Inflammatory macrophage (primary cell): ENCODE measurements around the gene TAF4.
"Not testable (repeated sequence)": the region's sequence is repeated elsewhere in the genome, so short reads cannot be mapped to it uniquely, and the experiment has no call there.

Experiments used
- DNase-seq, 2 donors: peaks; one replicate each; pipeline ENCODE4 v3.0.0-alpha.2; 2020 to 2022

Gene TAF4

DNA sequence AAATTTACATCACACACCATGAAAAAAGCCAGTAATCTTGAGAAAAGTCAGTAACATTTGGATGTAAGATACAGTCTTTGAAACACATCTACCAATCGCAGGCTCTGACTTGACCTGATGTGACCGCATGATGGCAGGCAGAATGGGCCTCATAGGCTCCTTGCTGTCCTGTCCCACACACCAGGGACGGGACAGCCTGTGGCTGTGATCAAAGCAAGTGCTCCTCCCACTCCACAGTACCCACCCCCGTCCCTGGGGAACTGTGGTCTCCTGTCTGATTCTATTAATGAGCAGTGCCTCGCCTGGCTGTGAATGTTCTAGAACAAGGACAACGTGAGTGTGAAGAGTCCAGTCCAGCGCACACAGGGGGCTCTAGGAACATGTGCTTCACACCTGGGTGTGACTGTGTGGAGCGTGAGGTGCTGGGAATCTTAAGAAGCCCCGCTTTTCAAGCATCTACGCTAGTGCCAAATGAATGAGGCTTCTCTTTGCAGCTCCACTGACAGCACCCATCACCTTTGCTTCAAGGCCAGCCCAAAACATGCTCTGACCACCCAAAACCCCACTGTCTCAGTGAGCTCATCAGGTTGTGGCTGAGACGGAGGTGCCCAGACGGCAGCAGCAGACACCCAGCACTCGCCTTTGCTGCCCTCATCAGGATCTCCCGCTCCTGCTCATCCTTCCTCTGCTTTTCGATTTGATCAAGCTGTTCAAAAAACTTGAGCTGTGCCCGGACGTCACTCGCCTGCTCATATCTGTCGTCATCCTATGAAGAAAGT, 67.1 kb downstream of the TAF4 start:
- no peak for DNase-seq

DNA sequence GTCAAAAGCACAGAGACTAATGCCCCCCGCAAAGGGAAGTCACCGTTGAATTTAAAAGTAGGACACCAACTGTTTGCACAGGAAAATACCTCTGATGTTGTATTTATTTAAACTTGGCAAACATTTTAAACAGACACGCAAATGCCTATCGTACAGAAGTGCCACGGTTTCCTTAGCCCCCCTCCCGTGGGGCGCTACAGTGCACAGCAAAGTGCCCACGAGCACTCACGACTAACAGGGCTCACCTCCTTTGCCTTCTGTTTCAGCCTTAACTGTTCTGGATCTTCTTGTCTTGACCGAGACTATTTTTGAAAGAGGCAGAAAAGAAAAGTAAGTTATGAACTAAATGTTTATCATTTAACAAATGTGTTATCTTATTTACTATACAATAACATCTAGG, 67.8 kb downstream of the TAF4 start:
- no peak for DNase-seq

DNA sequence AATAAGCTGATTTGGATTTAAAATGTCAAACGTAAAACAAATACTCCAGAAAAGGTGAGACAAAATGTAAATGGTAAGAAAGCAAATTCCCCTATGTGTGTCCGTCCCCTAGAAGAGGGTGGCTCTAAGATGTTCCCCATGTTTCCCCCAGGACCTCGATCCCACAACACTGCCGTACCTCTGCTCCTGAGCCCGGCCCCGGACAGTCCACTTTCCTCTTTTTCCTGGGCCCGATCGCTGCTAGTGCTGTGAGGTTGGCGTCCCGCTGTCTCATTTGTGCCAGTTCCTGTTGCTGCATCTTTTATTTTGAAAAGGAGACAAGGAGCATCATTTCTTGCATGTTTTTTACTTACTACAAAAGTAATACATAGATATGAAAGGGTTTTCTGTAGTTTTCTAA, 68.3 kb downstream of the TAF4 start:
- DNase-seq = no peak

DNA sequence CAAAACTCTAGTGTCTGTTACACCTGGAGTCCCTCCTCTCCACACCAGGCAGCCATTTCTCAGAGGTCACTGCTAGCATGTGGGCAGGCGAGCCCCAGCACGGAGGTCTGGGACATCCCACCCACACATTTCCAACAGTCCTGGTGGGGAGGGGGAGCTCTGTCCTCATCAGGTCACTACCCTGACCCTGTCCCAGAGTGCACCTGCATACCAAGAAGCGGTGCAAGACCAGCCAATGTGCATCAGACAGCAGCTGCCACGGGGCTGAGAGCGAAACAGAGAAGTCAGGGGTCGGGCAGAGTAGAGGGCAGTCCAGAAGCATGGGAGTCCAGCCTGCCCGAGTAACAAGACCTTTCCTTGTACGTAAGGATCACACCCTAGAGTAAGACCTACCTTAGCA, 71.1 kb downstream of the TAF4 start:
- DNase-seq = no peak

DNA sequence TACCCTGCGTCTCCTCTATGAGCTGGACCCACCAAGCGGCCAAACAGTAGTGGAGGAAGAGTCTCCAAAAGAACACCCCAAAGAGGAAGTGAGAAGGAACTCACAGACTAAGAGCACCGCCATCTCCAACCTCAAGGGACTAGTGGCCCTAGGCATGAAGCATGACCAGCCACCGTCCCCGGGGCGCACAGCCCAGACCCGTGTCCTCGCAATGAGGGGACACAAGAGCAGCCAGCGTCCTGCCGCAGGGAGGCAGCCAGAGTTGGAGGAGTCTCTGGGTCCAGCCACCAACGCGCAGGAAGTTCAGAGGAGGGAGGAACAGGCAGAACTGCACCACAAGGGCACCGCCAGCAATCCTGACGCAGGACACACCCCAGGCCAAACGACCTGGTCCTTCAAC, 72.6 kb downstream of the TAF4 start:
- DNase-seq = no peak

DNA sequence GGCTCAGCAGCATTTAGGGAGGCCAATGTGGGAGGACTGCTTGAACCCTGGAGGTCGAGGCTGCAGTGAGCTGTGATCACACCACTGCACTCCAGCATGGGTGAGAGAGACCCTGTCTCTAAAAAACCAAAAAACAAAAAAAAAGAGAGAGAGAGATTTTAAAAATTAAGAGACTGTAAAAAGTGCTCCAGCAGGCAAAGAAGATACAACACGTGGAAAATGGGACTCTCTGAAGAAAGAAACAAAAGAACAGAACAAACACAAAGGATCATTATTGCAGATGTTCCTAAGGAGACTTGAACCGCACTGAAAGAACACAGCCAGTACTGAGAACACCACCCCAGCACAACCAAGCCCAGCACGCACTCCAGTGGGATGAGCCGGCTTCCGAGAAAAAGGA, 74.2 kb downstream of the TAF4 start:
- DNase-seq = no peak

DNA sequence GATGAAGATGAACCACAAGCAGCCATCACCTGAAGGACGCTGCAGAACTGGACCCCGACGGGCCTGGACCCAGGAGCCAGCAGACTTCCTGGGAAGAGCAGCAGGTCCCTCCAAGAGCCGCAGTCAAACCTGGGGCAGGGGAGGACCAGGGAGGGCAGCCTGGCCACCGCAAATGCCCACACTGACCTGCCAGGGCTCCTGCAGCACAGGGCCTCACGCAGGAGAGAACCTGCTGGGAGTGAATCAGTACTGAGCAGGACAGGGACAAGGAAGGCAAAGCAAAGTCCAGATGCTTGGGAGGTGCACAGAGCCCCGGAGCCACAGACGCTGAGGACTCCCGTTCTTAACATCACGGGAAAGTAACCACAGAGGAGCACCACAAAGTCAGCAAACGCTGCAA, 75.2 kb downstream of the TAF4 start:
- no peak for DNase-seq

DNA sequence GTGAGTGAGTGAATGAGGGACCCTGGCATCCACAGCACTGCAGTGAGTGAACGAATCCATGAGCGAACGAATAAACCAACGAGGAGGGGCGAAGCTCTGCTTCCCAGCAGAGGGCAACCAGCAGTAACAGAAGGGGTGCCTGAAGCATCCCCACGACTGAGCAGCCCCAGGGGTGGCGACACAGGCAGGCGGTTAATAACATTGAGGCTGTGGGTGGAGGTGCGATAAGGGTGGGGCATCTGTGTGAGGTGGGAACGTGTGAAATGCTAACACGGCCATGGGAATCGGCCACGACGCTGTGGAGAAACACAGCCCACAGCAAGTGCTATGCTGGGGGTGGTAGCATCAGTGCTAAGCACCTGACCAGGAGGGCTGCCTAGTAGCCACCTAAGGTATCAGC, 75.9 kb downstream of the TAF4 start:
- DNase-seq = no peak

DNA sequence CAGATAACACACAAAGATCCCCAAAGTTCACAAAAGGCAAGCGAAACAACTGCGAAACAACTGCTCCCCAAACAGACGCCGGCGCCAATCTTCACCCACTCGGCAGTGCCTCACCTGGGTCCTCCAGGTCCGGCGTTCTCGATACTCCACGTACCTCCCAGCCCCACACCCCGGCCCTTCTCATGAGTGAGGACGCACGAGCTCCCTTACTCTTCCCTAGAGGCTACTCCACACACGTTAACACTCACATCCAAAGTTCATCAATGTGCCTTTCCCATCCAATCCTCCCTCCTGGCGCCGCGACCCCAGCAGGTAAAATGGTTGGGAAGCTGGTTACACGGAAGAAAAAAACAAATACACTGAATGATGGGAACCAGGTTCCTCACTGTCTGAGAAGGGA, 77.0 kb downstream of the TAF4 start:
- no peak for DNase-seq

DNA sequence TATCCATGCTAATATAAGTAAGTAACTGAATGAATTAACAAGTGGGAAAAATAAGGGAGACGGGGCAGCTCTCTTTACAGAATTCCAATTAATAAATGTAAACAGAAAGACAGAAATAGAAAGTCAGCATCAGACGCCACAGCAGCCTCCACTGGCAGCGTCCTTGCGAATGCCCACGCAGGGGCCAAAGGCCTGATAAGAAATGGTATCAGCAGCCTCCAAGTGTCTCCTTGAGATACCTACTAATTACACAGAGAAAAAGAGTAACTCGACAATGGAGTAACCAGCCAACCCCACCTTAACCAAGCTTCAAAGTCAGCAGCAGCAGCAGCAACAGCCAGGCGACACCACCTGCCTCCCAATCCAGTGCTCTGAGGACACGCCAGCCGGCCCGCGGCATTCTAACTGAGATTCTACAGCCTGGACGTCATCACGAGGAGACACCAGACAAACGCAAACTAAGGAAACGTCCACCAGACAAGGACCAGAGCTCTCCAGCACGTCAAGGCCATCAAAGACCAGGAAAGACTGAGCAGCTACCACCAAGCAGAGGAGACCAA, 78.8 kb downstream of the TAF4 start:
- DNase-seq = no peak

DNA sequence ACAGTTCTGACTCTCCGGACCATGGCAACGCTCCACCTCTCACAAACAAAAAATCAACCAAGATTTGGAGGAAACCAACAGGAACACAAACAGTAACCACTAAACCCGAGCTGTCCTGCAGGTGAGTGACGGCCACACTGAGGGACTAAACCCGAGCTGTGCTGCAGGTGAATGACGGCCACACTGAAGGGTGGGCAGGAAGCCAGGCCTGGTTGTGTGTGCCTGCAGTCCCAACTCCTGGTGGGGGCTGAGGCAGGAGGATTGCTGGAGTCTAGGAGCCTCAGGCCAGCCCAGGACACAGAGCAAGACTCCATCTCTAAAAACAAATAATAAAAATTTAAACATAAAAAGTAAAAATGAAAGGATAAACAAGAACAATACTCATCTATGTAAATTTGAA, 80.6 kb downstream of the TAF4 start:
- DNase-seq = no peak

DNA sequence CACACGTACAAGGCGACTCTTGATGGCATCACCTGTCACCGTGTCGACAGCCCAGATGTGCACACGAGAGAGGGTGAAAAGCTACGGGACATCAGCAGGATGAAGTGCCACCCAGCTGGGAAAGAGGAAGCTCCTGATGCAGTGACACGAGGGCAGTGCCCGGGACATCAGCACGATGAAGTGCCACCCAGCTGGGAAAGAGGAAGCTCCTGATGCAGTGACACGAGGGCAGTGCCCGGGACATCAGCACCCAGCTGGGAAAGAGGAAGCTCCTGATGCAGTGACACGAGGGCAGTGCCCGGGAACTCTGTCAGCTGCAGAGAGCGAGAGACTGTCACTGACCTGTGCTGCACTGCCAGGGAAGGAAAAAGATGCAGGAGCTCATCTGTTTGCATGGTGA, 81.2 kb downstream of the TAF4 start:
- DNase-seq = peak; percentile 54 to 61

DNA sequence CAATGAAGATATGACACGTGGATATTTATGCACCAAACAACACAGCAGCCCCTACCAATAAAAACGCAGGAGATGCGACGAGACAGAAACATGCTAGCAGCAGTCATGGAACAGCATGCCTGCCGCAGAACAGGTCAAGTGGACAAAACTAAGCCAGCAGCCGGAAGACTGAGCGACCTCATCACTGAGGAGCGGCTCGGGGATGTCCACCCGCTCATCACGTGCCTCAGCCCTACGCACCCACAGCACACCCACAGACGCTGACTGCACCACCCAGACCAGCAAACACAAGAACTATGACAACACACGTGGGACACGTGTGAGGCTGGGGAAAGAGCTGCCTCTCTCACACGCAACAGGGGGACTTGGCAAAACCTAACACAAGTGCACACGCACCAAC, 81.7 kb downstream of the TAF4 start:
- peak in 1 of 2 donors; percentile 31 for DNase-seq

DNA sequence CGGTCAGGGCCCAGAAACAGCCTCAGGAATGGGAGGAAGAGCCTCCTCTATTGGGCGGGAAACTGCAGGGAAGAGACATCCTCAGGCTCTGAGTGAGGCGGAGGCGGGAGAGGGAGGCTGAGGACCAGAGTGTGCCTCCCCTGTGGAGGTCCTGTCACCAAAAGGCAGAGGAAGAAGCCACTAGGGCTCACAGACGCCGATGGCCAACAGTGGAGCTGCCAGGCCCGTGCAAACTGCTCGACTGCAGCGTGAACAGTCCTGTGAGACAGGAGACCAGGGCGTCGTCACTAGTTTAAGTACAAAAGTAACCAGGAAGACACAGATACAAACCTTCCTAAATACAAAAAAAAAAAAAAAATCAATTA, 82.7 kb downstream of the TAF4 start:
- no peak for DNase-seq

DNA sequence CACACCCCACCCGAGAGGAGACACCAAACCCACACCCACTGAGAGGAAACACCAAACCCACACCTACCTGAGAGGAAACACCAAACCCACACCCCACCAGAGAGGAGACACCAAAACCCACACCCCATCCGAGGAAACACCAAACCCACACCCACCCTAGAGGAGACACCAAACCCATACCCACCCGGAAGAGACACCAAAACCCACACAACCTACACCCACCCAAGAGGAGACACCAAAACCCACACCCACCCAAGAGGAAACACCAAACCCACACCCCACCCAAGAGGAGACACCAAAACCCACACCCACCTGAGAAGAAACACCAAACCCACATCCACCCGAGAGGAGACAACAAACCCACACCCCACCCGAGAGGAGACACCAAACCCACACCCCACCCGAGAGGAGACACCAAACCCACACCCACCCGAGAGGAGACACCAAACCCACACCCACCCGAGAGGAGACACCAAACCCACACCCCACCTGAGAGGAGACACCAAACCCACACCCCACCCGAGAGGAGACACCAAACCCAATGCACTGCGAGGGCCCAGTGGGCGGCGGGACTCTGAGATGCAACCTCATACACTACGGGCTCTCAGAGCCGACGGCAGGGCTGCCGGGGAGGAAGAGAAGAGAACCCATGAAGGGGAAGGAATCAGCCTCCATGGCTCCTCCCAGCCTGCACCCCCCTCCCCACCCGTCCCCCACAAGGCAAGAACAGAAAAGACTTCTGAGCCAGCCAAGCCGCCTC, 83.3 kb downstream of the TAF4 start:
- no peak for DNase-seq

DNA sequence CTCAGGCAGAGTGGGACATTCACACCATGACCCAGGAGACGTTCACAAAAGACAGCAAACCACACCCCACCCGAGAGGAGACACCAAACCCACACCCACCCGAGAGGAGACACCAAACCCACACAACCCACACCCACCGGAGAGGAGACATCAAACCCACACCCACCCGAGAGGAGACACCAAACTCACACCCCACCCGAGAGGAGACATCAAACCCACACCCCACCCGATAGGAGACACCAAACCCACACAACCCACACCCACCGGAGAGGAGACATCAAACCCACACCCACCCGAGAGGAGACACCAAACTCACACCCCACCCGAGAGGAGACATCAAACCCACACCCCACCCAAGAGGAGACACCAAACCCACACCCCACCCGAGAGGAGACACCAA, 84.0 kb downstream of the TAF4 start:
- not testable (repeated sequence) for DNase-seq

DNA sequence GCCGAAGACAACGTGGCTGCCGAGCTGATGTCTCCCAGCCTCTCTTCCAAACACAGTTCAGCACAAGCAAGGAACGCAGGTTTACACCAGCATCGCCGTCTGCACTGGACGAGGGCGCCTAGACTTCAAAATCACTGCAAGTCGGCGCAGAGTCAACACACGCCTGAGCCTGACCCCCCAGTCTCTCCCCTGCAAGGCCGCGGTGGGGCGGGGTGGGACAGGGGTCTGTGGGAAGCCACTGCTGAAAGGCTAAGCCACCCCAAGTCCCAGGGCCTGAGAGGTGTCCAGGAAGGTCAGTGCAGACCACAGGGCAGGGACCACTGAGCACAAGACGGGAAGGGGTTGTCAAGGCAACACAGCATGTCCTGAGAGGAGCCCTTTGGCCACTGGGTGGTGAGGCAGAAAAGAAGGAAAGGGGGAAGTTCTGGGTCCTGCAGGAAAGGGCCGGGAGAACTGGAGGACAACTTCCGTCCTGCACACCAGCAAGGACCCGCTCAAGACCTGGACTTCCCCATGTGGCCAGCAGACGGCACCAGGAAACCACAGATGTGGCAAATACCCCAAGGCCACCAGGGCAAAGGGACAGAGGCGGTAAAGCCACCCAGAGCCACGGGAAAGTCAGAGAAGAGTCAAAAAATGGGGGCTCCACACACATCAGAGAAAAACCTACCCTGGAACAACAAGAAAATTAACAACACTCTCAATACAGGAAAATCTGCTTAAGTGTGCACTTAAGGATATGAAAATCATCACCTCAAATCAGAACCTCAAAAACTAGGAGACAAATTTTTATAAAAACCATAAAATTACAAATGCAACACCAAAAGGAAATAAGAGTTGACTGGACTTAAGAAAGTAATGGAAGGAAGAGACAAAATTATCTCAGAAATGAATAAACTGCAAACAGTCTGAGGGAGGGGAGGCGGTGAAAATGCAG, 84.8 kb downstream of the TAF4 start:
- peak; percentile 65 to 73 for DNase-seq

DNA sequence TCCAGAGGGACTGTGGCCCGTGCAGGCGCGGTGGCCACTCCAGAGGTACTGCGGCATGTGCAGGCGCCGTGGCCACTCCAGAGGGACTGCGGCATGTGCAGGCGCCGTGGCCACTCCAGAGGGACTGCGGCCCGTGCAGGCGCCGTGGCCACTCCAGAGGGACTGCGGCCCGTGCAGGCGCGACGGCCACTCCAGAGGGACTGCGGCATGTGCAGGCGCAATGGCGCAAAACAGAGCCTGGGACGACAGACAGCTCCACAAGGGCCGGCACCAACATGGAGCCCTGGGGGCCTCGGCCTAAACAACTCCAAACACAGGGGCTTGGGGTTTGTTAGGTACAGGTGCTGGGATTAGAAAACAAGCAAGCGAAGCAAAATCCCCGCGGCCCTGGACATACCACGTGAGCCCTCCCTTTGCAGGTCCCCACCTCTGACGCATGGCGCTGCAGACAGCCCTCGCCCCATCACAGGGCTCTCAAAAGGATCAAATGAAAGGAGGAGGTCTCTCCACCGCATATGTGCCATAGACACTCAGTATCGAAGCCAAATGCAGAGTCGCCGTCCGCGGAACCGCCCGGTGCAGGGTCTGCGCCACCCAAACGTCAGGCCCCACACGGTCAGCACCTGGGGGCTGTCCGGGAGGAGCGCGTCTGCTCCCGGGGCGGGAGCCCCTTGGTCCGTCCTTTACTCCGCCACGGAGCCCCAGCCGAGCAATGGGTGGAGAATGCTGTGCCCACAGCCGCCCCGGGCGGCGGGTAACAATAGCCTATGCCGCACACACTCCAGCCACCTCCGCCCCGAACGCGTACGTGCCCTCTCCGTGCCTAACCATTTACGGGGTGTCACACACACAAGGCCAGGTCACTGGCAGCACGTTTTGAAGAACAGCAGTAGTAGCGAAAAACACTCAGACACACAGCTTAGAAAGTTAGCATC, 85.7 kb downstream of the TAF4 start:
- no peak for DNase-seq

DNA sequence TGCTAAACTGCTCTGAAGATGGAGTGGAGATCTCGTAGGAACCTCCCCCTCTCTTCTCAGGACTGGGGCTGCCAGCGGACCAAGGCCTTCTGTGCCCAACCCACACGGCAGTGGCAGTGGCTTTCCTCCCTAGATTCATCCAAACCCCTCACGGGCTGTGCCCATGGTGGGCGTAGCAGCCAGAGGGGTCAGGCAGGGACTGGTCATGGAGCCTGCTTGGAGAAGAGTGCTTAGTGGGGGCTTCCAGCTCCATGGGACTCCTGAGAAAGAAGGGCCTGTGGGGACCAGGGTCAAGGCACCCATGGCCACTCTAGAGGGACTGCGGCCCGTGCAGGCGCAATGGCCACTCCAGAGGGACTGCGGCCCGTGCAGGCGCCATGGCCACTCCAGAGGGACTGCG, 86.6 kb downstream of the TAF4 start:
- no peak for DNase-seq

DNA sequence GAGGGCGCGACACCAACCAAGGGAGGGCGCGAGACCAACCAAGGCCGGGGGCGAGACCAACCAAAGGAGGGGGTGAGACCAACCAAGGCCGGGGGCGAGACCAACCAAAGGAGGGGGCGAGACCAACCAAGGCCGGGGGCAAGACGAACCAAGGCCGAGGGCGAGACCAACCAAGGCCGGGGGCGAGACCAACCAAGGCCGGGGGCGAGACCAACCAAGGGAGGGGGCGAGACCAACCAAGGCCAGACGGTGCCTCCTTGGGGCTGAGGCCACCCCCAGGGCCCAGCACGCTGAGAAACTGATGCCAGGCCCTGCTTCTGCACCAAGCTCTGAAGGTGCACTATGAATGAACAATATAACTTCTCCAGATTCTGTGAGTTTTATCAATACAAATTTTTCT, 87.2 kb downstream of the TAF4 start:
- no peak for DNase-seq

DNA sequence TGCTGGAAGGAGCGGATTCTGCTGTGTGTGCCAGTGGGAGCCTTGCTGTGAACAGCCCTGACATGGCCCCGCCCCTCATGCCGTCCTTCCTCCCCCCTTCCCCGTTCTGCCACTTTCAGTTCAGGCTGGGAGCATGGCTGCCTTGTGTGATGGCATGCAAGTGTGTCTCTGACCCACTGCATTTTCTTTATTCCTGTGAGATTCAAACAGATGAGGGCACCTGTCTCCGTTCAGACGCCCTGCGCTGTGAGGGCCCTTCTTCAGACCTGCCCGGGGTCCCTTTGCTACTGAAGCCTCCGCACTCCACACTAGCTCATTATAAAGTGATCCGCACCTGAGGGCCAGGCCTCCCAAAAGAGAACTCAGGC, 88.3 kb downstream of the TAF4 start:
- no peak for DNase-seq
